Fibroblast of skin of scalp (primary cell): ENCODE results near the gene SORCS3. TPM values are rescaled to one million over a fixed set of nuclear protein-coding genes. Genes with fewer than 3 reads are reported as not detected.

Experiments
- DNase-seq: peaks from one replicate; pipeline ENCODE4 v3.0.0-alpha.2; 2013
- polyA plus RNA-seq, 2 experiments: library from polyadenylated mRNA; unstranded; fragments of 120-200 nt; gene quantifications; one replicate each; pipeline ENCODE4 v1.2.1, GENCODE V29; 2013; ENCODE audit not compliant: insufficient read length in 2 of 2

Gene SORCS3
- polyA plus RNA-seq (2013, experiment 1 of 2; ENCODE audit: insufficient read length), result not detected
- polyA plus RNA-seq (2013, experiment 2 of 2; ENCODE audit: insufficient read length), result 0.06 TPM

GRCh38 chr10:104641187-104641936 is at the start of gene SORCS3:
Gene SORCS3, plus strand, starts transcription at chr10:104641290.
- no peak for DNase-seq

DNA sequence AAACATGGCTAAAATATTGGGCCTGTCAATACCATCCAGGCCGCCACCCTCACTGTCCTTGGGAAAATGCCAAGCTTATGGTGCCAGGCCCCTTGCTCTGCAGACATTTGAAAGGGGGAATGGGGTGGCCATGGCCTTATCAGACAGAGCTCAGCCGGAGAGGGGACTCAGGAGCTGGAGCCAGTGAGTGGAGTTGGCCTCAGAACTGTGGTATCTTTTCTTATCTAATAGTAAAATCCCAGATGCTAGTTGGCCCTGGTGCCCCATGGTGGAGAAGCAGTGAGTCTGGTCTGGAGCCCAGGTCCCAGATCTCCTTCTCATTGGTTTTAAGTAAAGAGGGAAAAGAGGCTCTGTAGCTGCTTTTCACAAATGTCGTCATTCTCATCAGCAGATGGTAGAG is 49.6 kb upstream of the SORCS3 start:
- no peak for DNase-seq

- no peak for DNase-seq
These were observed 39.9 kb upstream of the SORCS3 start for GRCh38 chr10:104601166-104601565.

GRCh38 chr10:104608091-104608828 is 32.8 kb upstream of the SORCS3 start:
- DNase-seq, result no peak

DNA sequence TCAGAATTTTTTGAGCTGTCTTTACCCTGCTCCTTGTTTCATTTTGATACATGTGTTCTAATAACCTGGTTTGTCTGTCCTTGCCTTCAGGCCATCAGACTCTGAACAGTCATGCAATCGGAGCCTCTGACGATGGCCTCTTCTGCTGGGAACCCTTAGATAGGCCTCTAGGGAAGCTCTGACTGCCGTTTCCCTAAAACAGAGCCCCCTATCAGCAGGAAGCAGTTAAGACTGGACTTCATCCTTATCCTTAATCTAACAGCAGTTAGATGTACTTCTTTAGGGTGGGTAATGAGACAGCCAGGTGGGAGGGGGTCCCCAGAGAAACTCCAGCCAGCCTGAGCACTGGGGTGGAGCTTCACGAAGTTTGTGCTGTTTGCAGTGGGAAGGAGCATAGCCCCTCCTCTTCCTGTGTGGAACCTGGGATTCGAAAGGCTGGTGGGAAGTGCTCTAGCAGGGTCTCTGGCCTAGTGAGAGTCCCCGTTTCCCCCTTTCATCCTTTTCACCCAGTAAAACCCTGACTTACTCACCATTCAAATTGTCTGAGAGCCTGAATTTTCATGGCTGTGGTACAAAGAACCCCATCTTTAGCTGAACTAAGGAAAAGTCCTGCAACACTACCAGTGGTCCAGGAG is 28.4 kb upstream of the SORCS3 start:
- DNase-seq, result peak; percentile 1

DNA sequence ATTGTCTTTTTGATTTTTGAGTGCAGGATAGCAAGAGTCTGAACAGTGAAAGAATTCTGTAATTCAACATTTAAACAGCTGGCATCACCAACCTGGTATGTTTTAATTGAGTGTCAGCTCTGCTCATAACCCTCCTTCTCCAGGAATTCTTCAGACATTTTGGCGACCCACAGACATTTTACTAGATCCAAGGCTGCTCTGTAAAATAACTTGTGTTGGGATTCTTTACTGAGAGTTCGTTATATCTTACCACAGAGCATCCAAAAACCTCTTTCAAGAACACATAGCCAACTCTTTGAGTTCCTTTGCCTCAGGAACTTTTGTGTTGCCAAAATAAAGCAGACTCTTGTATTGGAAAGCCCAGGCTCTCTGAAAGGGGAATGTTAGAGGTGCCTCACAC is 27.7 kb upstream of the SORCS3 start:
- no peak for DNase-seq

DNA sequence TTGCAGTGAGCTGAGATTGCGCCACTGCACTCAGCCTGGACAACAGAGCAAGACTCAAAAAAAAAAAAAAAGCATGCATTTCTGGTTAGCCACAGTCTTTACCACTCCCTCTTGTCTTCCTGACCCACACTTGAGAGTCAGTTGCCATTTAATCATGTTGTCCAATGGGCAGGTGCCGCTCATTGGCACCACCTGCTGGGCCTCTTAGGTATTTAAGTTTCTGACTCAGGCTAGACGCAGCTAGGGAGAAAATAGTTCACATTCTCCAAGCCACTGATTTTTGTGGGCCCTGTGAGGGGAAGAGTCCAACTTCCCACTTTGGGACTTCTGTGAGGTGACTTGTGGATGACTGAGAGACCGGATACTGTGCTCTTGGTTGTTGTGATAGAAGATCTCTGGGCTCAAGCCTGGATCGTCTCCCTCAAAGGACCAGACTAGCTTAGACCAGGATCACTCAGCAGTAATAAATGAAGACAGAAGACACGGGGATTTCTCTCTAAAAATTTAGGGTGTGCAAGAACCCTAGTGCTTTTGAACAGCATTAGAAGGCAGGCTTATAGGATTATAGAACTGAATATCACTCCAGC is 26.8 kb upstream of the SORCS3 start:
- DNase-seq, result peak; percentile 35

GRCh38 chr10:104615136-104615535 is 26.0 kb upstream of the SORCS3 start:
- no peak for DNase-seq

- DNase-seq, result no peak
These were observed 23.3 kb upstream of the SORCS3 start for GRCh38 chr10:104617831-104618230.

GRCh38 chr10:104622175-104622574 is 18.9 kb upstream of the SORCS3 start:
- no peak for DNase-seq

DNA sequence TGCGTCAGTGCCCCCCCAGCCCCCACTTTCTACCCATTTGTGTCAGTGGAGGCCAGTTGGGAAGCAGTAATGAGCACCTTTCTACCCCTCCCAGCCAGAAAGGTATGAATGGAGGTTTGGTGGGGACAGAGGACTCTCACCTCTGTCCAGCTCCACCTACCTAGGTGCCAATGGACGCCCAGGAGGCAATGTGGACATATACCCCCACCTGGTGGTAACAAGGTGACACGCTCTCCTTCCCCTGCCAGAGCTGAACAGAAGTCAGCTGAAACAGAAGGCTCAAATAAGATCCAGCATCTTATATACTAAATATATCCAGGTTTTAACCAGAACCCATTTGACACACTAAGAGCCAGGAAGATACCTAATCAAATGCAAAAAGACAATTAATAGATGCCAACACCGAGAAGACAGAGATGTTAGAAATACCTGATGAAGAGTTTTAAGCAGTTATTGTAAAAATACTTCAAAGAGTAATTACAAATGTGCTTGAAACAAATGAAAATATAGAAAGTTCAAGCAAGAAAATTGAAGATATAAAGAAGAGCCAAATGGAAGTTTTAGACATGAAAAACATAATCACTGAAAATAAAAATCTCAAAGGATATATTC is 18.4 kb upstream of the SORCS3 start:
- no peak for DNase-seq

DNA sequence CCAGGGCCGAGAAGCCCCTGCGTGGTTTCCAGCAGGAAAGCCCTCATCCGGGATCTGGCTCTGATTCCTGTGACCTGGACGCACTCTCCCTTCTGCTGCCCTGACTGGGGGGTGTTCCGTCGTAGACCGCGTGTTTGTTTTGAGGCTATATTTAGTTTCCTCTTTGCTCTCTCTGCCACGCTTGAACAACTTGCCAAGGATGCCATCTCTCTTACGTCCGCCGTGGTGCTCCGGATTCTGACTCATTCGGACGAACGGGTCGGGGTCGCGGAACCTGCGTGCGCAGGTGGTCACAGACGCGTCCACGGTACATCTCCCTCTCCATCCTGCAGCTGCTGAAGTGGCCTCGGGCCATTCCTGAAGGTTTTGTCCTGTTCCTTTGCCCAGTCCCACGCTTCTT is 10.4 kb upstream of the SORCS3 start:
- no peak for DNase-seq

- DNase-seq, result no peak
These were observed 9.1 kb upstream of the SORCS3 start for GRCh38 chr10:104631946-104632345.

- no peak for DNase-seq
These were observed 2.1 kb upstream of the SORCS3 start for GRCh38 chr10:104638861-104639589.

DNA sequence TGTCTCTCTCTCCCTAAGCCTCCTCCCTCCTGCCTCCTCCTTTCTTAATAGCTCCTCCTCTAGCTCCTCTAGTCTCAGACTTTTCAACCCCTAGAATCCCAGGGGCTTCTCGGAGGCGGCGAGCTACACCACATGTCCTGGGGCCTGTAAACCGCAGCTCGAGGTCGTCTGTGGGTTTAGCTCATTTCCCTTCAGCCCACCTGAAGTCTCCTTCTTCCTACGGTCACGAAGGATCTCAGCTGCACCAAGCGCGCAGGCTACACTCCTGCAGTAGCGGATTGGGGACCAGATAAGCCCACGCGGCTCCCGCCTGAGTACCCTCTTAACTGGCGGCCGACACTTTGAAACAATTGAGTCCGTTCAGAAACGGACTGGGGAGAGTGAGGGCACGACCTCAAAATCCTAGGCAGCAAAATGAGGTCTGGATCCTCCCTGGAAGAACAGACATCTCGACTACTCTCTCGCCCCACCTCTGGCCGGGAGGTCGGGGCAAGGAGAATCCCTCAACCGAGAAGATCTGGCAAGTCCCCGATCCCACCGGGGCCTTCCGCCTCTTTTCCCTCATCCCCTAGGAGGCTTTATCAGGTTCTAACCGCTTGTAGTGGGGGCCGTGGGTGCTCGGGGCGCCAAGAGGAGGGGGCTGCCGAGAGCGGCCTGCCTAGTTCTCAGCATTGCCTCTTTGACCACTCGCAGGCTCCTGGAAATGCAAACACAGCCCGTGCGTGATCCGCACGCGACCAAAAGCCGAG is 1.3 kb upstream of the SORCS3 start:
- DNase-seq, result no peak

GRCh38 chr10:104640339-104641186 is 527 bp upstream of the SORCS3 start:
- no peak for DNase-seq

- no peak for DNase-seq
These were observed 1.0 kb downstream of the SORCS3 start for GRCh38 chr10:104641937-104642657.

- peak; percentile 19 for DNase-seq
These were observed 1.7 kb downstream of the SORCS3 start for GRCh38 chr10:104642658-104643302.

DNA sequence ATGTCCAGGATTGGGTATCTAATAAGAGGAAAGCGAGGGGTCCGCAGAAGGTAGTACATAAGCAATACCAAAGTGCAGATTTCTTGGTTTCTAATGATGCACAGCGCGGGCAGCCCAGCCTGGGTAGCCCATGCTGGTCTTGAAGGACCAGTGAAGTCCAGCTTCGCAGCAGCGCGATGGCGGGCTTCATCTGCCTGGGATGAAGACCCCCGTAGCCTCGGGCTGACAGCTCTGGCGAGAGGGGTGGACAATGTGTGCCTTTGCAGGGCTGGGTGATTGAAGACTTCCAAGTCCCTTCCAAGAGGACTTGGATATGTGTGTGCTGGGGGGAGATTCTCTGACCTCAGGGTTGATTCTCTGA is 2.2 kb downstream of the SORCS3 start:
- no peak for DNase-seq
